ENCODE results near the gene SAMHD1.
"Not testable (repeated sequence)": the region's sequence is repeated elsewhere in the genome, so short reads cannot be mapped to it uniquely, and the experiment has no call there.

The SAMHD1 gene

DNA sequence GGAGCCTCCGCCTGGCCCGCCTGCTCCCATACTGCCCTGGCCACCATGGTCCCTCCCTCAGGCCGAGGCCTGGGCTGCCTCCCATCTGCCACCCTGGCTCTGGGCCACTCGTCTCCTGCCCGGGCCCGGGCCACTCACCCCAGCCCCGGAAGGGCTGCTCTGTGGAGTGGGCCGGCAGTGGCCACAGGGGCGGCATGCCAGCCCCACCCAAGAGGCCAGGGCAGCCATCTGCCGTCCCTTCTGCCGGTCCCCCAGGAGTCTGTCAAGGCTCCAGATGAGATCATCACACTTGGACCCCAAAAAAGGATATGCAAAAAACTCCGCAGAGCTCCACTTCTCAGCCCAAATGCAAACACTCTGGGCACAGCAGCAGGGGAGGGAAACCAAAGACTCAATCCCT, 99.3 kb downstream of the SAMHD1 start:
- DNase-seq (ENCODE audit: low spot score): no peak

DNA sequence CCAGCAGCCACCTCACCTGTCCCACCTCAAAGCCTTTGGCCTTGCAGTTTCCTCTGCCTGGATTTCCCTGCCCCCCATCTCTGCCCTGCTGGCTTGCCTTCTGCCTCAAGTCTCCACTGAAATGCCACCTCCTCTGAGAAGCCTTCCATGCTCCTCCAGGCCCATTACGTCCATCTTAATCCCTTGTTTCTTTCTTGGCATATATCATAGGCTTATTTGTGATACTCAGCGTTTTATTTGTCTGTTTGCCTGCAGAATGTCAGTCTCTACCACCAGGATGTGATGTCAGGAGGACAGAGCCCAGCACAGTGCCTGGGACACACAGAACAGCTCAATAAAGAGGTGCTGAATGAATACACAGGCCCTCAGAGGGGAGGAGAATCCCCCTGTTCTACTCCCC, 100.0 kb downstream of the SAMHD1 start:
- DNase-seq (ENCODE audit: low spot score): no peak

DNA sequence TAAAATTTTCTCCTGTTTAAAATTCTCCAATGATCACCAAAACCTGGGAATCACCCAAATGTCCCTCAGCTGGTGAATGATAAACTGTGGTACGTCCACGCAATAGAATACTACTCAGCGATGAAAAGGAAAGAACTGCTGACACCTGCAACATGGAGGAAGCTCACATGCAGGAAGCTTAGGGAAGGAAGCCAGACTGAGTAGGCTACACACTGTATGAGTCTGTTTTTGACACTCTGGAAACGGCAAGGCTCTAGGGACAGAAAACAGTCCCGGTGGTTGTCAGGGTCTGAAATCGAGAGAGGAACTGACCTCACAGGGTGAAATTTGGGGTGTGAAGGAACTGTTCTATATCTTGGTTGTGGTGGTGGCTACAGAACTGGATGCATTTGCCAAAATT, 100.7 kb downstream of the SAMHD1 start:
- no peak for DNase-seq (ENCODE audit: low spot score)

DNA sequence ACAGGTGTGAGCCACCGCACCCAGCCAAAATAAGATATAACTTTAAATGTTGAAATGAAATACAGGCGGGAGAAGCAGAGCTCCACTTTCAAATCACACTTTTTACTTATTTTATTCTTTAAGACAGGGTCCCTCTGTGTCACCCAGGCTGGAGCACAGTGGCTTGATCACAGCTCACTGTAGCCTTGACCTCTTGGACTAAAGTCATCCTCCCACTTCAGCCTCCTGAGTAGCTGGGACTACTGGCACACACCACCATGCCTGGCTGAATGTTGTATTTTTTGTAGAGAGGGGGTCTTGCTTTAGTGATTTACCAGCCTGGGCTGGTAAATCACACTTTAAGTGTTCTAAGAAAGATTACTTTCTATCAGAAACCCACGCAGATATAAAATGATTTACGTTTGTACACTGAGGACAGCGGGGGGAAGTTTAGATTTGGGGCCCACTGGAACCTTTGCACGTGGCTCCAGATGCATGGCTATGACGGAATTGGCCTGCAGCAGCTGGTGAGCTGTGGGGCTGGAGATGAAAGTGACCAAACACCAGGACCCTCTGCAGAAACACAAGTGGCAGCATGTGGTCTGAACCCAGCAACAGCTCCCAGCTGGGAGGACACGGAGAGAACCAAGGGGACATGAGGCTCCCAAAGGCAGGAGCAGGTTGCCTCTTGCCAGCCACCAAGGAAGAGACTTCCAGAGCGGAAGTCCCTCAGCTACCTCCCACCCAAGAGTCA, 102.0 kb downstream of the SAMHD1 start:
- no peak for DNase-seq (ENCODE audit: low spot score)

DNA sequence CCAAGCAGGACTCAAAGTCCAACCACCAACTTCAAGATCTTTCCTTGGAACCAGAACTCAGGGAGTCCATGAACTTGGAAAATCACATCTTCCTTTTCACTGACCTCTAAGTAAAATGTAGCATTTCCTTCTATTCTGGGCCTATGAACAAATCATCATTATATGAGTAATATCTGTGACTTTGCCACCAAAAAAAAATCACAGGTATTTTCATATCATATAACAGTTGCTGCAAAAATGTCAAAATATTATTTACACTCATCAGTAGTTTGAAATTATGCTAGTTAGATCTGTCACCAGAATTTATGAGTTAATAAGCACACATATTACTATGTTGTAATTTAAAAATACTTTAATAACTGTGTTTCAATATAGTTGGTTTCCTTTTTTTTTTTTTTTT, 102.8 kb downstream of the SAMHD1 start:
- DNase-seq (ENCODE audit: low spot score): no peak

DNA sequence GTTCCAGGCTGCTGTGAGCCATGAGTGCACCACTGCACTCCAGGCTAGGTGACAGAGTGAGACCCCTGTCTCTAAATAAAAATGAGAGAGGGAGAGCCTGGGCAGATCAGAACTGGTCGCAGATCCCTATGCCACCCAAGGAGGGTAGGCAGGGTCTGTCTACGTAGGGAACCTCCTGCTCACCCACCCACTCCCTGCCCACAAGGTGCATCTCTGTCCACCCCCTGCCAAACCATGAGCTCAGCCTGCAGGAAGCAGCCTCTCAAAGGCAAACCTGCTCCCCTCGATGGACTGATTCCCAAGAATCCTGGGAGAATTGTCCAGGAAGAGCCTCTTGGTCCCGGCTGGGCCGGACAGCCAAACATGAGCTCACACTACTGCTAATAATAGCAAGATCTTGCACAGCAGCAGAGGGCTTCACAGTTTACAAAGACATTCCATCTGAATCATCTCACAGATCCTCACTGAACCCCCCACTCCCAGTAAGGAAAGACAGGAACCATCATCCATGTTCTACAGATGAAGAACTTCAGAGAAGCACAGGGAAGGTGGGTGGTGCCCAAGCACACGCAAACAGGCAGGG, 103.3 kb downstream of the SAMHD1 start:
- peak; percentile 88 for DNase-seq (ENCODE audit: low spot score)

DNA sequence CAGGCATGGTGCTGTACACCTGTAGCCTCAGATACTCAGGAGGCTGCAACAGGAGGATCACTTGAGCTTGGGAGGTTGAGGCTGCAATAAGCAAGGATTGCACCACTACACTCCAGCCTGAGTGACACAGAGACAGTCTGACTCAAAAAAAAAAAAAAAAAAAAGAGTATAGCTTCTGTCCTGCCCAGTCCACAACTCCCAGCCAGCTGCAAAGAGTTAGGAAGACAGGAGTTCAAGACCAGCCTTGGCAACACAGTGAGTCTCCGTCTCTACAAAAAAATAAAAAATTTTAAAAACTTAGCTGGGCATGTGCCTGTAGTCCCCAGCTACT, 103.8 kb downstream of the SAMHD1 start:
- no peak for DNase-seq (ENCODE audit: low spot score)

DNA sequence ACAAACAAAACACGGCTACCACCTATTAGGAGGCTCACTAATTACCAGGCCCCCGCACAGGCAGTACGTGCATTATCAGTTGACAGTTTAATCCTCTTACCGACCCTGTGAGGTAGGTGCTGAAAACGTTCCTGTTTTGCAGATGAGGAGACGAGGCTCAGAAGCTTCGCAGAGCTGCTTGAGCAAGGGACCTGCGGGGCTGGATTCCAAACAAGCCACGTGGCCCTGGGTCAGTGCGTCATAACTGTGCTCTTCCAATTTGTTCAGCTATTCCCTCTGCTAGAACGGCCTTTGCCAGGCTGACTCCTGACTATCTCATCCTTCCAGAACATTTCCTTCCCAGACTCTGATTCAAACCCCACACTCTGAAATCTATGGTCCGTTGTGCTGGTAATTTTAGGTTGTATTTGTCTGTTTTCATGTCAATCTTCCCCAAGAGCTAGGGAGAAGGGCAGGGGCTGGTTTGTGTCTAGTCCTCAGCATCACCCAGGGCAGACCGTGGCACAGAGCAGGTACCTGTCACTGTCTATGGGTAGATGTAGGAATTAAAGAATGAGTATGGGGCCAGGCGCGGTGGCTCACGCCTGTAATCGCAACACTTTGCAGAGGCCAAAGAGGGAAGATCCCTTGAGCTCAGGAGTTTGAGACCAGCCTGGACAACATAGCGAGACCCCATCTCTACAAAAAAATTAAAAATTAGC, 104.3 kb downstream of the SAMHD1 start:
- DNase-seq (ENCODE audit: low spot score): peak; percentile 86

DNA sequence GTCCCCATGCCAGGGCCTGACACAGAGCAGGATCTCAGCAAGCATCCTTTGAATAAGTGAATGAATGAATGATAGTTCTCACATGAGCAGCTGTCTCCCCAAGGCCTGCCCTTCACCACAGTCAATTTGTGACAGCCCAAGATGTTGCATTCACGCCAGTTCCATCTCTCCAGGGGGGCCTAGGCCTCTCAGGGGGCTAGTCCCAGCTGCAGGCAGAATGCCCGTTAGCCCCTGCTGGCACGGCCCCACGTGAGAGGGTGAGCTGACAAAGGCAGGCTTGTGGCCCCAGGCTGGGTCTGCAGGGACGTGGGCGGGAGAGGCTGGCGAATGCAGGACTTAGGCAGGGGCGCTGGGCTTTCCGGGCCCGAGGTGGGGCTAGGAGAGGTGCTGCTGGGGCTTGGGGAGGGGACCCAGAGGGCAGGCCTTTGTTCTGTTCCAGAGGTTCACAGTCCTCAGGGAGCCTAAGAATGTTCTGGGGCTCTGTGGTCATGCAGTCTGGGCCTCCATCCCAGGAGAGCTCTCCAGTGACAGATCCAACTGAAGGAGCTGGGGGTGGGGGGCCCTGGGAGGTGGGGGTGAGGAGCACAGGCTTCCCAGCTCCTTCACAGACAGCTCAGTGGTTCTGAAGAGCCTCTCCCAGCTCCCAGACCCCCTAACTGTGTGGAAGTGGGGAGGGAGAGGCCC, 106.1 kb downstream of the SAMHD1 start:
- DNase-seq (ENCODE audit: low spot score): no peak

DNA sequence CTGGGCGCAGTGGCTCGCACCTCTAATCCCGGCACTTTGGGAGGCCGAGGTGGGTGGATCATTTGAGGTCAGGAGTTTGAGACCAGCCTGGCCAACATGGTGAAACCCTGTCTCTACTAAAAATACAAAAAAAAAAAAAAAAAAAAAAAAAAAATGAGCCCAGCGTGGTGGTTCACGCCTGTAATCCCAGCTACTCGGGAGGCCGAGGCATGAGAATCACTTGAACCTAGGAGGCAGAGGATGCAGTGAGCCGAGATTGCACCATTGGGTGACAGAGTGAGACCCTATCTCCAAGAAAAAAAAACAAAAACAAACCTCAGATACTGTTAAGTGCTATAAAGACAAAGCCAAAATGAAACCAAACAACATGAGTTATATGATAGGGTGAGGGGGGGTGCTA, 110.5 kb downstream of the SAMHD1 start:
- not testable (repeated sequence) for DNase-seq (ENCODE audit: low spot score)
